ENCODE measurements around the gene TRAIP.
"Not testable (repeated sequence)": the region's sequence is repeated elsewhere in the genome, so short reads cannot be mapped to it uniquely, and the experiment has no call there.

The TRAIP gene

GRCh38 chr3:49790626-49791411 lies 65.5 kb downstream of the TRAIP start:
- no peak for DNase-seq

- no peak for DNase-seq
Measured at GRCh38 chr3:49788056-49788455, 68.3 kb downstream of the TRAIP start.

- DNase-seq: no peak
Measured at GRCh38 chr3:49787536-49787935, 68.8 kb downstream of the TRAIP start.

DNA sequence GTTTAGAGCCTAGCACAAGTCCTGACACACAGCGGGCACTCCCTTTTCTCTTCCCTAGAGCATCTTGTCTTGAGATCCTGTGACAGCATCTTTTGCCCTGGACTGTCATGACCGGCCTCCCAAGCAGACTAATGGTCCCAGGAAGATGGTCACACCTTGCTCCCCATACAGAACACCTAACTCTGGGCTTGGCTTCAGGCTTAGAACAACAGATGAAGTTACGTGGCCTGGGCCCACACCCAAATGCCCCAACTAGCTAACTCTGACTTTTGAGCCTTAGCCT lies 69.2 kb downstream of the TRAIP start:
- no peak for DNase-seq

DNA sequence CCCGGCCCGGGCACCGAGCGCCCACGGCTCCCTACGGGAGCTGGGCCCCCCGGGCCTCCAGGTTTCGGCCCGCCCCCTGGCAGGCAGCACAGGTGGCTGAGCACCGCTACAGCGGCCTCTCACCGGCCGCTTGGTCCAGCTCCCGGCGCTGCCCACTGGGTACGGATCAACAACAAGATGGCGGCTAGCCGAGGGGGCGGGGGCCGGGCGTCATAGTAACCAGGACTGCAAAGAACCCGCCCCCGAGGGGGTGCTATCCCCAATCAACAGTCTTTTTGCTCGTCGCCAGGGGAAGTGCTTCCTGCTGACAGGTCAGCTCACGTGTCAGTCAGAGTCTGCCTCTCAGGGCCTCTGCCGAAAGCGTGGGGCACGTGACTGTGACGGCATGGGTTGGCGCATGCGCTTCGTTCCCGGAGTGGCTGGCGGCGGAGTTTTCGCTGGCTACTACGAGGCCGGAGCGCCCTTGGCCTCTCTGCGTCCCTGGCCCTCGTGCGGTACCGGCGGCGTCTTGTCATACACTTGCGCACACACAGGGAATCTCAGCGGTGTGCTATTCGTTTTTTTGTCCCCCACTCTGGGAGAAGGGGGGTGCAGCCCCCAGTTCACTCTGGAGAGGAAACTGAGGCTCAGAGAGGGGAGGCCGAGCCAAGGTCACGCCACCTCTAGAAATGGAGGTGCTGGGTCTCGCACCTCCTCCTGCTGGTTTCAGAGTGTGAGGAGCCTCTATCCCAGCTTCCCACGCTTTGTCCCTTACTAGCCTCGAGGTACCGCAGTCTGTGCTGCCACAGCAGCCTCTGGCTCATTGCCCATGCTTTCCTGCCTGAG lies 69.8 kb downstream of the TRAIP start, which contains the start of gene IP6K1:
Gene IP6K1, minus strand, starts transcription at position 186 of the 825 bp plus-strand sequence. CDS start 38,502 bp downstream, outside the sequence.
- peak; percentile 100 for DNase-seq

DNA sequence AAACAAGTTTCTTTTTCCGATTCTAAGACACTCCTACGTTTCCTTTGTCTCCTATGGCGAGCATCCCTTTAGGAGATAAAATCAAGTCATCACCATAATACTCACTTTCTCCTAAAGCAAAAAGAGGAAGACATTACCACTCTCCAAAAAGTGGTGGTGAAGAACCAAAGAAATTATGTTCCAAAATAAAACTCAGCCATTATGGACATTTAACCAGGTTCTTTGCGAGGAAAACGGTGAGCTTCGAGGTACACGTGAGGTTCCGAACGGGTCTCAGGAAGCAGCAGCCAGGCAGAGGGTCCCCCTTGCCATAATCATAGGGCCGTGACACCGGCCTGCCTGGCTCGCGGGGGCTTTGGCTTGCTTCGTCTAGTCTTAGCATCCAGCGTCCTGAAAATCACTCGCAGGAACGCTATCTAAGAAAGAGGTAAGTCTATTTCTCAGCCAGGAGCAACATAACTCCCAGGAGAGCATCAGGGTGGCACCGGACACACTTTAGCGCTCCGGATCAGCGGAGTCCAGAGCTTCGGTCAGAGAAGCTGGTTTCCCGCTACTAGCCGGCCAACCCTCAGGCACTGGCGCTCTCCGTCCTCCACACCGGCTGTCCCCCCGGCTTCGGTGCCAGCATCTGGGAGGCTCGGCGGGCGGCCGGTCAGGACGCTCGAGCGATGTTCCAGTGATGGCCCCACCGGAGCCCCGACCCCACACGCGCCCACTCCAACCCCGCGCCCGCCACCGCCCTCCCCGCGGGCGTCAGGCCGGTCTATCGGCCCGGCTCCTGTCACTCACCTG lies 70.6 kb downstream of the TRAIP start:
- no peak for DNase-seq

GRCh38 chr3:49782277-49782676 lies 74.1 kb downstream of the TRAIP start:
- DNase-seq: not testable (repeated sequence)

GRCh38 chr3:49781415-49782199 lies 74.8 kb downstream of the TRAIP start:
- DNase-seq: no peak

DNA sequence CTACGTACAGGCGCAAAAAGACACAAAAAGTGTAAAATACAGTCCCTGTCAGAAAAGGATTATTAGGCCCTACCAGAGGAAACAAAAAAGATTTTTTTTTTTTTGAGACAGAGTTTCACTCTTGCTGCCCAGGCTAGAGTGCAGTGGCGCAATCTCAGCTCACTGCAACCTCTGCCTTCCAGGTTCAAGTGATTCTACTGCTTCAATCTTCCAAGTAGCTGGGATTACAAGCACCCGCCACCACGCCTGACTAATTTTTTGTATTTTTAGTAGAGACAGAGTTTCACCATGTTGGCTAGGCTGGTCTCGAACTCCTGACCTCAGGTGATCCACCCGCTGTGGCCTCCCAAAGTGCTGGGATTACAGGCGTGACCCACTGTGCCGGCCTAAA lies 75.4 kb downstream of the TRAIP start:
- DNase-seq: not testable (repeated sequence)

- no peak for DNase-seq
Measured at GRCh38 chr3:49780080-49780974, 76.0 kb downstream of the TRAIP start.

- no peak for DNase-seq
Measured at GRCh38 chr3:49779358-49780079, 76.8 kb downstream of the TRAIP start.
